Fibroblast of upper back skin (primary cell): Measurements from ENCODE around the gene LRRC52.
"Not testable (repeated sequence)": the region's sequence is repeated elsewhere in the genome, so short reads cannot be mapped to it uniquely, and the experiment has no call there.

Source experiments
- DNase-seq: peaks from one replicate; pipeline ENCODE4 v3.0.0-alpha.2; 2013

The LRRC52 gene

DNA sequence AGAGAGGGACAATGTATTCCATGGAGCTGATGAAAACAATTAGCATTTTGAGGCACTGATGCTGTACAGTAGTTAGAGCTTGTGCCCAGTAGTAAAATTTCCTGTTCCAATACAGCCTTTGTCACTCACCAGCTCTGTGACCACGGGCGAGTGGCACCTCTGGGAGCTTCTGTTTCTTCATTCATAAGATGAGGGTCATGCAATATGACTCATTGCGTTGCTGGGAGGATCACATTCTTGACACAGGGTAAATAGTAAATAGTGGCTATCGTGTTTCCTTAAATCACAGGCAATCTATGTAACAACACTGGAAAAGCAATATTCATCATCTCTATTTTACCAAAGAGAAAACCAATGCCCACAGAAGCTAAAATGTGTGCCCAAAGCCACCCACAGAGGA is 4.5 kb upstream of the LRRC52 start:
- no peak for DNase-seq

DNA sequence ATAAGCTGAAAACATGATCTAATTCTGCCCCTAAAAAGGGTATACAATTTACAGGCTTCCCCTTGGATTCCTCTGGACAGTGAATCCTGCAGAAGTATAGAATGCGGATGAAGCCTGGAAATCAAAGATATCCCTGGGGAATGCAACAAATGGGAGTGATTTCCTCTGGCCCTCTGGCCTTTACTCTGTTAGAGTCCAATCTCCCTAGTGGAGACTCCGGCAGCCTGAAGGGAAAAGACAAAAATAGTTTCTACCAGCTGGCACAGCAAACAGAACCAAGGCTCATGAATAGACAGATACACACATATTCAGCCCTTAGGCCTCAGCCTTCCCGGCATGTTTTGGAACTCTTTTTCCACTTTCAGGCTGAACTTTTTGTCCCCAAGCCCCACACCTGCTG is 3.9 kb upstream of the LRRC52 start:
- DNase-seq: no peak

DNA sequence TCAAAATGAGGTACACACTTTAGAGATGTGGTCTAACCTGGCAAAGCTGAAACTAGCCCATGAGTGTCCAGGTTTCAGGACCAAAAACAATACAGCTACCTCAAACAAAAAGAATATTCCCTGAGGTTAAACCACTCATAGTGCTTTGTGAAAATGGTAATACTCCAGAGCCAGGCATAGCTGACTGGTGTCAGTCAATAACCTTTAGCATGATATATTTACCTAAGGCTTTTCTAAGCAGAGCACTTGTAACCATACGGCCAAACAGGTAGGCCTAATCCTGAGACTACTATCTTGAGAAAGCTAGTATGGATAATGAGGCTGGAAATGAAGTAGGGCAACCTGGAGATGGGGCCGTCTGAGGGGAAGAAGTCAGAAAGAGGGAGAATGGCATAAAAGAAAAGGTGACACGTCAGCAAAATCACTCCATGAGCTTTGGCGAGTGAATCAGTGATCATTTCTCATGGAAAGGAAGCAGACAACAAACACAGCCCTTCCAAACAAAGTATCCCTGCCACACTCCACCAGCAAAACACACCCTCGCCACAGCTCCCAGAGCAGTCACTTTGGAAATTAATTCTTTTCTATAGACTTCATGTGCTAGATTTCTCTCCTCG is 1.7 kb upstream of the LRRC52 start:
- no peak for DNase-seq

DNA sequence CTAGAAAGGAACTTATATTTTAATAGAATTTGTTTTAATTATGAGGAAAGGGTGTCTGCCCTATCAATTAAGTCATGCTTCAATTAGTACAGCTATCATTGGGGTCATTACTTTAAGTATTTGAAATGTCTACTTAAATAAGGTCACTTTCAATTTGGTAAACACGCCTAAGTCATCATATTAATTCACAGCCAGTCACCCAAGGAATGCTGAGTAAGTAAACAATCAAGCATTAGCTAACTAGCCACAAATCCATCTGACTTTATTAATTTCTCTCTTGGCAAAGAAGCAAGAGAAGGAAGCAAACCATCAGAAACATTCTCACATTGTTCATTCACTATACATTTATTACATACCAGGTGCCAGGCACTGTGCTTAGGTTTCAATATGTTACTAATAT is 1.2 kb upstream of the LRRC52 start:
- no peak for DNase-seq

DNA sequence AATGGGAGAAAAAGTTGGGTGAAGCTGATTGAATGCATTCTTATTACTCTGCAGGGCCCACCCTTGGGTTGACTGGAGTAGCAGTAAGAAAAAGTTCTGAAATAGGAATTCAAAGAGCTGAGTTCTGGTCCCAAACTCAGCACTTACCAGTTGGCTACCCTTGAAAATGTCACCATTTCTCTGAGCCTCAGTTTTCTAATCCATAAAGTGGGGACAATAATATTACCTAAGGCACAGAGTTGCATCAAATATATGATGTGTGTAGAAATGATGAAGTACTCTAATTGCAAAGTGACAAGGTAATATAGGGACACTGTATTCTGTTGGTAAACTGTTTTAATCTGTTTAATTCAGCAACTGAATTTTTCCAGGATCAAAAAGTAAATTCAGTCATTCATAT is 1.2 kb downstream of the LRRC52 start:
- DNase-seq: no peak

DNA sequence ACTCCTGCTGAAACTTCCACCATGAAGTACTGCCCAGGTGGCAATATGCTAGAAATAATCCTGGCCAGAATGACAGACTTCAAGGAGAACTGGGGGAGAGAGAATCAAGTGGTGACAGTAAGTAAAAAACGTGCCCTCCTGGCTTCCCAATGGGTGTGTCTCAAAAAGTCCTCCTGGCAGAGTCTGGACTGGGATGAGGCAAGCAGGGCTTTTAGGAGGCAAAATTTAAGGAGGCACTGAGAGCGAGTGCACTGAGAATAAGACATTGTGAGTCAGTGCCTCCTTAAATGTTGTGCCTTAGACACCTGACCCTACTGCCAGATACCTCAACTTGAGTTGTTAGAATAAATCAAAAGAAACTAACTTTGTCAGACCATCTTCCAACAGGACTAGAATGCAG is 2.2 kb downstream of the LRRC52 start:
- DNase-seq: no peak

DNA sequence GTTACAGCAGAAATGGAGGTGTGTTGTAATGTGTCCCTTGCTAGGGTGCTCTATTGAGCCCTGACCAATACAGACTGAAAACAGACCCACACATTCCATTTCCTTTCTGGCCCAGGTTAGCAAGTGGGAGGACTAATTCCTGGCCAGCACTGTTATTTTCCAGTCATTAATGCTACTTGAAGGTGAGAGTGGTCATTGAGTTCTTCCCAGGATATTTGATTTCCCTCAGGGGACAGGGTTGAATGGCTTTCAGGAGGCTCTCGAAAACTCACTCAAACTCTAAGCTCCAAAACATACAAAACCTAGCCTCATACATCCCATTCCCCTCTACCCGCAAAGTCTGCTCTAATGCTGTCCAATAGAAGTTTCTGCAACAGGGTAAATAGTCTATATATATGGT is 6.2 kb downstream of the LRRC52 start:
- no peak for DNase-seq

DNA sequence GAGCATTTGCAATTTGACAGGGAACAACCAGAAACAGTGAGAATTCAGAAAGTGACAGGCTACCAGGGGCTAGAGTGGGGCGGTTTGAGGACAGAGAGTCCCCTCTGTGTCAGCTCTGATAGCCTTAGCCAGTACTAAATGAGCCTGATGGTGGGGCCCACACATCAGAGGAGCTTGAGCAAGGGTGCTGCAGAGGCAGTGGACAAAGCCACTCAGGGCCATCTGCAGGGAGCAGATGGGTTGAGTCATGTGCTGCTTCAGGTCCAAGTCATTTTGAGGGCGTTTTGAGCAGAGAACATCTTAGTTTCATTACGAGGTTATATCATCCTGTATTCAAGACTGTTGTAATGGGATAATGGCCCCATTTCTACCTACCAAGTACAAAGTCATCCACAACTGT is 7.7 kb downstream of the LRRC52 start:
- no peak for DNase-seq

DNA sequence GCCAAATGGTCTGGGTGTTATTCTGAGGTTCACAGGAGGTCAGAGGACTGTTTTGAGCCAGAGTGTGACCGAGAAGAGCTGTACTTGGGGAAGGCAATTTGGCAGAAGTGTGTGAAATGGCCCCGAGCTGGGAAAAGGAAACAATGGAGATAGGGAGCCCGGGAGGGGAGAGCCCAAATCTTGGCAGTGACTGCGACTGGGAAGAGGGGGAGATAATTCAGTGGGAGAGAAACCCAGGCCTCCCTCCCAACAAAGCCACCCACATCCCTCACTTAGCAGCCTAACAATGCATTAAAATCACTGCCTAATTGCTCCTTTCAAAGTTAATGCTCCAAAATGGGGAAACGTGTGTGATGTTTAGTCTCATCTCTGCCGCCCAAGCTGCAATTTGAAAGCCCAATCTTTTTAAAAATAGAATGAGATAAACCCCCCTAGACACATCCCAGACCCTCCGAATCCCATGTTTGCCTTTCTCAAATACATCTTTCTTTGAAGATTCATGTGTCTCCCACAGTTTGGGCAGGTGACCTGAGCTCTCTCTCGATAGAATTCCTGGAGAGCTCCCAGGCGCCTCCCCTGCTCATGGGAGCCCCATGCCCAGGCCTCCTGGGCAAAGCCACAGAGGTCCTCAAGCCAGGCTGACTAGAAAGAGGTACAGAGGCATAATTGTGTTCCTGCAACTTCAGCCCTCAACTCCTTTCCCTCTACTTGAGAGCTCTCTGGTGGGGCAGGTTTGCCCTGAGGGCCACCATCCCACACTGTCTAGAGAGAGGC is 17.3 kb downstream of the LRRC52 start:
- no peak for DNase-seq

DNA sequence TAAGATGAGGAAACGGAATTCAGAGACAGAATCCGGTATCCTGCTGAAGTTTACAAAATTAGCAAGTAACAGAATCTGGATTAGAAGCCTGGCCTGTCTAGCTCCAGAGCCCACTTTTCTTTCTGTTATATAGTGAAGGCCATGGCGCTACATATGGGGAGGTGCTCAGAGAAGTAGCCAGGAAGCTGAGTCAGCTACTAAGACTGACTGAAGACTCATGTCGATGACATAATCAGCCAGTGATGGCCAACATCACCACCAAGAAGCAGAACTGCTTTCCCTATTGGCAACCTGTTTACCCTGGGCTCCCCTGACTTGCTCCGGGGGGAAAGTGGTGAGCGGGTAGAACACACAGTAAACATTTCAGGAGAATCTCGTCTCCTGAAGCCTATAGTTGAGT is 18.8 kb downstream of the LRRC52 start:
- peak; percentile 9 for DNase-seq

DNA sequence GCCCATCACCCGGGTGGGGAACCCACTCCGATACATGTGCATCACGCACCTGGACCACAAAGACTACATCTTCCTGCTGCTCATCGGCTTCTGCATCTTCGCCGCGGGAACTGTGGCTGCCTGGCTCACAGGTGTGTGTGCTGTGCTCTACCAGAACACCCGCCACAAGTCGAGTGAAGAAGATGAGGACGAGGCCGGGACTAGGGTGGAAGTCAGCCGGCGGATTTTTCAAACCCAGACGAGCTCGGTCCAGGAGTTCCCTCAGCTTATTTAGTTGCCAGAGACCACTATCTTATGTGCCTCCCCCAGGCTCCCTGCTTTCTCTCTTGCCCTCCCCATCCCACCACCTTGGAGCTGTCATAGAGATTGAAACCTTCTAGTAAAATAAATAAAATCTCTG is 19.8 kb downstream of the LRRC52 start:
- DNase-seq: no peak

DNA sequence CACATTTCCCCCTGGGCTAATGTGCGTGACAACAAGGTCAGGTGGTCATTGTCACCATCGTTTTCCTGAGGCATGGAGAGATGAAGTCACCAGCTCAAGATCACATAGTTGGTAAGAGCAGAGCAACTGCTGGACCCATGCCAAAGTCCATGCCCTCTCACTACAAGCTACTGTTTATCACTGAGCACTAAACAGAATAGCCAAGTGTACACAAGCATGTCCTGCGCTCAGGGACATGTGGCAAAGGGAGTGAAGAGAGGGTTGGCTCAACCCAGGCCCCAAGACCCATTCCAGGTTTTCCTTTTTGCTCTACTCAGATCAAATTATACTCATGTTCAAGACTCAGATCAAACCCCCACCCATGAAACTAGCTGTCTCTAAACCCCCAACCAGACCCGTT is 20.8 kb downstream of the LRRC52 start:
- no peak for DNase-seq

DNA sequence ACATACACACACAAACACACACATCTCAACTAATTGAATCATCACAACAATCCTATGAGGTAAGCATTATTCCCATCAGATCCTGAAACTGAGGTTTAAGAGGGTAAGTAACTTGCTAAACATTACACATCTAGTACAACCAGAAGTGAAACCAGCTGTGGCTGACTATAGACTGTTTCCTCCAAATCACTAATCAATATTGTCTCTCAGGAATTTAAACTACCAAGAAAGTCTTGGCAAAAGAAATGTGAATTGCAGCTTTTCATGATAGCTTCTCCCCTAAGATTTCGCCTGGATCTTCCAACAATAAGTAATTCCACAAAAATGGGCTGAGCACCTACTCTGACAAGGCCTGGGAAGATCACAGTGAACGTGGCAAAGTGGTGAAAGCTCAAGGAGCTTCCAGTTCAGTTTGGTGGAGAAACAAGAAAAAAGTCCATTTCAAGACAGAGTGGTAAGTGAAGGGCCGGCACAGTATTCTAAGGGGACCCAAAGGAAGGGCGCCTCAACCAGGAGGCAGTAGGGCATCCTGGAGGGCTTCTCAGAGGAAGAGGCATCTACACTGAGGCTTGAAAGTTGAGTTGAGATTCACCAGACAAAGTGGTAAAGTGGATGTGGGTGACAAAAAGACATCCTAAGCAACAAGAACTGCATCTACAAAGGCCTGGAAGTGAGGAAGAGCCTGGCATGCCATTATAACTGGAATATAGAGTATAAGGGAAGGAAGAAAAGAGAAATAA is 22.1 kb downstream of the LRRC52 start:
- DNase-seq: no peak

DNA sequence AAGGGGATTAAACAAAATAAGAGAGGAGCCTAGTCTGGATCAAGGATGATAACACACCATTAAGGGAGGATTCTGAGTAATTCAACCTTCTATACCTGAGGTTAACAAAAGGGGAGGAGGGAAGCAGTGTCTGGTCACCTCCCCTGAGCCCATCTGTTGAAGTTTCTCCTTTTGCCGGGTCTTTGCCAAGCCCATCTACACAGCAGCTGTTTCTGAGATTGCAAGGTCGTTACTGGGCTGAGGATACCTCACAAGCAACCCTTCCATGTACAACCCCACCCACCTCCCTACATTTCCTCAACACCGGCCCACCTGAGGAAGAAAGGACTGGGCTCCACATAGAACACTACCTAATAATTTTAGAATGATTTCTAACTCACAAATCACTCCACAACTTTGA is 26.3 kb downstream of the LRRC52 start:
- DNase-seq: no peak

DNA sequence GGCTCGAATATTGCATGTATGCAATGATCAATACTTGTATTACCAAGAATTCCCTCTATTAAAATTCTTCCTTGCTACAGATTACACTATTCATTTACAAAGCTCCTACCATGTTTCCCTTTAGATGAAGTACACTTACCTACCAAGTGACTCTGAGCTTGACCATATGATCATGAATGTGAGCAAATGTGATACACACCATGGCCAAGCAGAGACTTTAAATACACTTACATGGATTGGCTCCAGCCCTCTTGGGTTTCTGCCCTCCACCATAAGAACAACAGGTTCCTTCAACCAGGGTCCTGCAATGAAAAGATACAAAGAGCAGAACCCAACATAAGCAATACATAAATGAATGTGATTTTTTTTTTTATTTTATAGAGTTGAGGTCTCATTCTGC is 30.0 kb downstream of the LRRC52 start:
- no peak for DNase-seq

DNA sequence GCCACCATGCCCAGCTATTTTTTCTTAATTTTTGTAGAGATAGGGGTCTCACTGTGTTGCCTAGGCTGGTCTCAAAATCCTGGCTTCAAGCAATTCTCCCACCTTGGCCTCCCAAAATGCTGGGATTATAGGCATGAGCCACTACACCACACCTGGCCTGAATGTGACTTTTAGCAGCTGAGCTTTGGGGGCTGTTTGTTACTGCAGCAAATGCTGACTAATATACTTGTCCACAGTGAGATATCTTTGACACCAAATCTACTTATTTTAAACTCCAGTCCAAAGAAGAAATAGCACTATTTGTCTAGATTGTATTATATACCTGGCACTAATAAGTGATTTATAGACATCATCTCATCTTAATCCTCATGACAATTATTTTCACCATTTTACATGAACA is 30.5 kb downstream of the LRRC52 start:
- DNase-seq: no peak

DNA sequence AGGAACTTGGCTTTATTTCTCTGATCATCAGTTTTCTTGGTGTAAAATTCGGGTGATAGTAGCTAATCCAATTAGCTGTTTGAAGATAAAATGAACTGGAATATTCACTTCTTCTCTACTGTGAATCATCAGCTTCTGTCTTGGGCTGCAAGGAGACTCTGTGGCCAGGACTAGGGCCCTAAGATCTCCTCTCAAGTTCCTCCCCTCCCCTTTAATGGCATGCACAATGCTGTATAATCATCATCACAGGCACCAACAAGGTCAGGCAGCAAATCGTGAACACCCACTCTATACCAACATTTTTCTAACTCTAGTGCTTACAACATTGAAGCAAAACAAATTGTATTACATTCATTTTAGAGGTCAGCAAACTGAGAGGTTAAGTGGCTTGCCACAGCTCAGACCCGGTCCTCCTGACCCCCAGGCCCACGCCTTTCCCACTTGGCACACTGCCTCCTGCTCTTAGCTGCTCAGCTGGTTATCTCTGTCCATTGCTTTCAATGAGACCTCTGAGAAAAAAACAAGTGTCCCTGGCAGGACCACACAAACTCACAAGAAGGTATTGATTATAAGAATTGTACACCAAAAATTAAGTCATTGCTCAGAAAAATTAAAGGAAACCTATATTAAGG is 31.8 kb downstream of the LRRC52 start:
- no peak for DNase-seq

DNA sequence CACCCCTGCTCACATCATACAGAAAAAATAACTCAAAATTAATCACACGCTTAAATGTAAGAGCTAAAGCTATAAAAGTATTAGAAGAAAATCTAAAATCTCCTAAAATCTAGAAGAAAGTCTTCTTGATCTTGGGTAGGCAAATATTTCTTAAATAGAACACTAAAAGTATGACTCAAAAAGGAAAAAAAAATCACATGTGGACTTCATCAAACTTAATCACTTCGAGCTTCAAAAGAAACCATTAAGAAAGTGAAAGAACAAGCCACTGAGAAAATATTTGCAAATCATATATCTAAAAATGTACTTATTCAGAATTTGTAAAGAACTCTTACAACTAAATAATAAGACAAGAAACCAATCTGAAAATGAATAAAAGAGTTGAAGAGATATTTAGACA is 32.7 kb downstream of the LRRC52 start:
- peak; percentile 5 for DNase-seq

DNA sequence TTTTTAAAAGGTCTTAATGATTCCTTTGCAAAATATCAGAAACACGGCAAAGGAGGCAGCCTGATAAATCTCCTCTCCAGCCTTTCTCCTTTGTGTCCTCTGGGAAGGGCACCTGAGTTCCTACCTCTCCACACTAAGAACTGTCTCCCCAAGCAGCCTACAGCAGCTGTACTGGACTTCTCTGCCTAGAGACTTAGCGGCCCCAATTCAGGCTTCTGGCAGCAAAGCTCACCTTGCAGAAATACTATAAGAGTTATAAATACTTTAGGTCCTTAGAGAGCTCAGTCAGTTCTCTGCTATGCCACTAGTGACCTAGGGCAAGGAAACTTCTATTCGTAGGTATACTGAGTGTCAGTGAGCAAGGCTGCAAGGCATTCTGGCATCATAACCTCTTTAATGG is 33.9 kb downstream of the LRRC52 start:
- no peak for DNase-seq

DNA sequence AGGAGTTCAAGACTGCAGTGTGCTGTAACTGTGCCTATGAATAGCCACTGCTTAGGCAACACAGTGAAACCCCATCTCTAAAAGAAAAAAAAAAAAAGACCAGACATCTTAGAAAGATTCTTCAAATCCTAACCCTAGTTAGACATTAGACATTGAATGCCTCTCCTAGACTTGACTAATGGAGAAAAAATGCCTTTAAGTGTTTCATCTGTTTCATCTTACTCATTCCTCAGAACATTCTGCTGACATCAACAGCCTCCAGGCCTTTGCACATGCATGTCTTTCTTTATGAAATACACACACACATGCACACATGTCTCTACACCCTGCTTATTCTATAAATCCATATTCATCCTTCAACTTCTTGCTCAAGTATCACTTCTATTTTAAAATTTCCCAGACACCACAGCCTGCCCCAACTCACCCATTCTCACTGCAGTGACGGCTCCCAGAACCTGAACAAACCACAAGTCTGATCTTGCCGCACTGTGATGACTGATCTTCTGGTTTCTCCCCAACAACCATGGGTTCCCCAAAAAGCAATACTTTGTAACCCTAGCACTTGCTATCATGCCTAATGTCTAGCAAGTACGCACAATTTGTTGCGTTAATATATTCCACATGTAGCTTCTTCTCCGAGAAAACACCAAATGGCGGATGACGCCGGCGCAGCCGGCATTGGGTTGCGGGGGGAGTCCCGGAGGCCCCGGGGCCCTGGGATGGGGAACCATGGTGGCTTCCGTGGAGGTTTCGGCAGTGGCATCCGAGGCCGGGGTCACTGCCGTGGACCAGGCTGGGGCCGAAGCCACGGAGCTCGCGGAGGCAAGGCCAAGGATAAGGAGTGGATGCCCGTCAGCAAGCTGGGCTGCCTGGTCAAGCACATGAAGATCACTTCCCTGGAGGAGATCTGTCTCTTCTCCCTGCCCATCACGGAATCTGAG is 37.4 kb downstream of the LRRC52 start:
- peak; percentile 80 for DNase-seq

DNA sequence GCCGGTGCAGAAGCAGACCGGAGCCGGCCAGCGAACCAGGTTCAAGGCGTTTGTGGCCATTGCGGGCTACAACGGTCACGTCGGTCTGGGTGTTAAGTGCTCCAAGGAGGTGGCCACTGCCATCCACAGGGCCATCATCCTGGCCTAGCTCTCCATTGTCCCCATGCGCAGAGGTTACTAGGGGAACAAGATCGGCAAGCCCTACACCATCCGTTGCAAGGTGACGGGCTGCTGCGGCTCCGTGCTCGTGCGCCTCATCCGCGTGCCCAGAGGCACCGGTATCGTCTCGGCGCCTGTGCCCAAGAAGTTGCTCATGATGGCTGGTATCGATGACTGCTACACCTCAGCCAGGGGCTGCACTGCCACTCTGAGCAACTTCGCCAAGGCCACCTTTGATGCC is 38.1 kb downstream of the LRRC52 start:
- DNase-seq: no peak

DNA sequence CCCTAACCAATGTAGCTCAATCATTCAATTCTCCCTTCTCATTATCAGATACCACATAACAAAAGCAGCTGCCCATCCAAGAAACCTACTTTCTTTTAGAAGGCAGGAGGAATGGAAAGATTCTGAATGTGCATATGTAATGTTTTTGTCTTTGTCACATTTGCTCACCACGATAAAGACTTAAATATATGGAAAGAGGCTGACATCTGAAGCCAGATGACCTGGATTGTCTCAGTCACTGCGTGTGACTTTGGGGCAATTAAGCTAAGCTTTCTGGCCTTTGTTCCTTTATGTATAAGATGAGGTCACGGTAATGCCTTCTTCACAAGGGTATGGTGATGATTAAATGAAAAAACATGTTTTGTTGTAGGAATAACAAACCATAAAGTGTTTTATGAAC is 42.6 kb downstream of the LRRC52 start:
- DNase-seq: no peak

DNA sequence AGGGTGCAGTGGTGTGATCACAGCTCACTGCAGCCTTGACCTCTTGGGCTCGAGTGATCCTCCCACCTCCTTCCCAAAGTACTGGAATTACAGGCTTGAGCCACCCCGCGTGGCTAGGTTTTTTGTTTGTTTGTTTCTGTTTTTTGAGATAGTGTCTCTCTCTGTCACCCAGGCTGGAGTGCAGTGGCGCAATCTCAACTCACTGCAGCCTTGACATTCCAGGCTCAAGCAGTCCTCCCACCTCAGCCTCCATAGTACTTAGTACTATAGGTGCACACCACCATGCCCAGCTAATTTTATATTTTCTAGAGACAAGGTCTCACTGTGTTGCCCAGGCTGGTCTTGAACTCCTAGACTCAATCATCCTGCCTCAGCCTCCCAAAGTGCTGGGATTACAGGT is 47.6 kb downstream of the LRRC52 start:
- not testable (repeated sequence) for DNase-seq
